ENCODE results near the gene CMTR2. TPM values are rescaled to one million over a fixed set of nuclear protein-coding genes. Genes with fewer than 3 reads are reported as not detected.

The CMTR2 gene
- total and polyA plus RNA-seq, 2 donors (not counting 1 experiment from before 2014, with no cell fraction given), result 10.1 to 41.3 TPM

DNA sequence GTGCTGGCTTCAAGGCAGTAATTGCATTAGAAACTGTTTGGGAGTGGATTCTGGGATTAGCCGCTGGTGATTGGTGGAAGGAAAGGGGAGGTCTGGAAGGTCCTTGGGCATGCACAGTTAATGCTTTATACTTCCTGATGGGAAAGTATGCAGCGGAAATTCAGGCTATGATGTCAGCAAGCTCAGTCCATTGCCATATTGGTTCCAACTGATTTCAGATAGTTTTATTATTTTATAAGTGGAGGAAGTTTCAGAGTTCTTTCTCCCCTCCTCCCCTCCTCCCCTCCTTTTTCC is 8.1 kb upstream of the CMTR2 start:
- 100% methylated on average over 1 of the region's 2 CpGs for WGBS (ENCODE audit: insufficient coverage)
- no peak overlapping the region for H3K4me2 ChIP-seq (replicated peaks; ENCODE audit: low read depth, low read length, poor library complexity, severe bottlenecking)
- H3K4me3 ChIP-seq (ENCODE audit: control extremely low read depth in 1 of 5, extremely low read depth in 1 of 5, insufficient read depth in 1 of 5, low read depth in 2 of 5, low read length in 4 of 5), result no peak overlapping the region
- Mint-ChIP-seq H3K4me3 (no peak overlapping the region), H3K4me1 (no peaks in the 10 kb centered on the region), H3K27ac (no peak overlapping the region), H3K9me3 (ENCODE audit: insufficient read depth) (no peaks in the 10 kb centered on the region), H3K27me3 (peaks cover 41% of the 10 kb centered on the region)
- intact Hi-C loops (cut with micrococcal nuclease), result no loop called here
- DNase-seq, result no peak
- H3K27me3 ChIP-seq (replicated peaks in 1 of 4; ENCODE audit: control extremely low read depth in 1 of 4, control insufficient read depth in 3 of 4, insufficient read depth in 4 of 4, low read length in 3 of 4), result peaks cover 0 to 19% (median 11%) of the 10 kb centered on the region in 4 experiments
- H4K20me1 ChIP-seq (ENCODE audit: control insufficient read depth, insufficient read depth, low read length, poor library complexity, severe bottlenecking), result no peaks in the 10 kb centered on the region
- TF ChIP-seq EZH2 (IDR thresholded peaks at IDR 0.05; ENCODE audit: borderline replicate concordance, insufficient read depth, low read depth, low read length, poor library complexity, severe bottlenecking), result no peak
- TF ChIP-seq, protein P1, sequence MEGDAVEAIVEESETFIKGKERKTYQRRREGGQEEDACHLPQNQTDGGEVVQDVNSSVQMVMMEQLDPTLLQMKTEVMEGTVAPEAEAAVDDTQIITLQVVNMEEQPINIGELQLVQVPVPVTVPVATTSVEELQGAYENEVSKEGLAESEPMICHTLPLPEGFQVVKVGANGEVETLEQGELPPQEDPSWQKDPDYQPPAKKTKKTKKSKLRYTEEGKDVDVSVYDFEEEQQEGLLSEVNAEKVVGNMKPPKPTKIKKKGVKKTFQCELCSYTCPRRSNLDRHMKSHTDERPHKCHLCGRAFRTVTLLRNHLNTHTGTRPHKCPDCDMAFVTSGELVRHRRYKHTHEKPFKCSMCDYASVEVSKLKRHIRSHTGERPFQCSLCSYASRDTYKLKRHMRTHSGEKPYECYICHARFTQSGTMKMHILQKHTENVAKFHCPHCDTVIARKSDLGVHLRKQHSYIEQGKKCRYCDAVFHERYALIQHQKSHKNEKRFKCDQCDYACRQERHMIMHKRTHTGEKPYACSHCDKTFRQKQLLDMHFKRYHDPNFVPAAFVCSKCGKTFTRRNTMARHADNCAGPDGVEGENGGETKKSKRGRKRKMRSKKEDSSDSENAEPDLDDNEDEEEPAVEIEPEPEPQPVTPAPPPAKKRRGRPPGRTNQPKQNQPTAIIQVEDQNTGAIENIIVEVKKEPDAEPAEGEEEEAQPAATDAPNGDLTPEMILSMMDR (IDR thresholded peaks at IDR 0.05), result no peak
- ATAC-seq (ENCODE audit: low read depth), result no peak
- H3K36me3 ChIP-seq (replicated peaks in 1 of 2; ENCODE audit: control extremely low read depth in 1 of 2, control insufficient read depth in 1 of 2, extremely low read depth in 1 of 2, insufficient read depth in 2 of 2, low read length in 1 of 2), result no peaks in the 10 kb centered on the region
- H3K27ac ChIP-seq (ENCODE audit: low read length in 2 of 2), result no peak overlapping the region
- no peaks in the 10 kb centered on the region for H3K4me1 ChIP-seq (ENCODE audit: control insufficient read depth in 2 of 2, insufficient read depth in 2 of 2, low read length in 2 of 2)
- no peaks in the 10 kb centered on the region for H3K79me2 ChIP-seq (ENCODE audit: control insufficient read depth, insufficient read depth, low read length)
- no peak overlapping the region for H3K9ac ChIP-seq (ENCODE audit: low read length)
- POLR2A ChIA-PET, result no interaction called here
- CTCF ChIA-PET, result no interaction called here
- H3K9me3 ChIP-seq (ENCODE audit: control extremely low read depth in 1 of 3, control insufficient read depth in 2 of 3, insufficient read depth in 1 of 3, low read length in 2 of 3), result peaks cover 0 to 2% (median 0%) of the 10 kb centered on the region in 3 donors
- H2AFZ ChIP-seq (ENCODE audit: insufficient read depth, low read depth, low read length, poor library complexity, severe bottlenecking), result no peak overlapping the region

DNA sequence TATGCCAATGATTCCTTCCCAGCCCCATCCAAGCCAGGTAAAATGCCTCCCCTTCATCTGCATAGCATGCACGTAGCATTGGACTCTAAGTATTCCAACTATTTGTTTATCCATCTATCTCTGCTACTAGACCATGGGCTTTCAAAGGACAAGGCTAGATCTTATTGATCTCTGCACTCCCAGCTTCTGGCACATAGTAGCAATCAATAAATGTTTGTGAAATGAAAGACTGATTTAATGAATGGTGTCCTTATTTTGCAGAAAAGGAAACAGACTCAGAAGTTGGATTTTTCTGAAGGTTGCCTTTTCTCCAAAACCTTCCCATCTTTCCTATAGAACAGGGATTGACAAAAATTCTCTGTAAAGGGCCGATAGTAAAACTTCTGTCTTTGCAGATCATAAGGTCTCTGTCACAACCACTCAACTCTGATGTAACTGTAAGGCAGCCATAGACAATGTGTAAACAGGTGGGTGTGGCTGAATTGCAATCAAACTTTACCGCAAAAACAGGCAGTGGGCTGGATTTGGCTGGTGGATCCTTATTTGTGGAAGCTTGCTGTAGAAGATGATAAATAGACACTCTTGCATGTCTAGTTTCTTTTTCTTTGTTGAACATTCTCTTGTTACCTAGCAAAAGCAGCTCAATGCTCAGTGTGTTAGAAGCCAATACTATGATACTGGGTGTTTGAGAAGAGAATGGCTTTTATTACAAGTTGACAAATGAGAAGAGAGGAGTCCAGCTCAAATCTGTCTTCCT is 7.6 kb upstream of the CMTR2 start:
- no peaks in the 10 kb centered on the region for H3K4me1 ChIP-seq (ENCODE audit: control insufficient read depth in 2 of 2, insufficient read depth in 2 of 2, low read length in 2 of 2)
- H3K9ac ChIP-seq (ENCODE audit: low read length), result no peak overlapping the region
- peaks cover 0 to 21% (median 11%) of the 10 kb centered on the region in 4 experiments for H3K27me3 ChIP-seq (replicated peaks in 1 of 4; ENCODE audit: control extremely low read depth in 1 of 4, control insufficient read depth in 3 of 4, insufficient read depth in 4 of 4, low read length in 3 of 4)
- CTCF ChIA-PET, result interaction anchor here (1.4 kb wide), 1 partner anchor 17 kb away, joined by 3 read pairs; no protein-coding TSS in a partner anchor
- ATAC-seq (ENCODE audit: low read depth), result no peak
- Mint-ChIP-seq H3K27ac (no peak overlapping the region), H3K4me1 (no peaks in the 10 kb centered on the region), H3K4me3 (no peak overlapping the region), H3K27me3 (peaks cover 46% of the 10 kb centered on the region), H3K9me3 (ENCODE audit: insufficient read depth) (no peaks in the 10 kb centered on the region)
- DNase-seq, result no peak
- intact Hi-C loops (cut with micrococcal nuclease), result no loop called here
- H3K79me2 ChIP-seq (ENCODE audit: control insufficient read depth, insufficient read depth, low read length), result no peaks in the 10 kb centered on the region
- POLR2A ChIA-PET, result no interaction called here
- H3K36me3 ChIP-seq (replicated peaks in 1 of 2; ENCODE audit: control extremely low read depth in 1 of 2, control insufficient read depth in 1 of 2, extremely low read depth in 1 of 2, insufficient read depth in 2 of 2, low read length in 1 of 2), result no peaks in the 10 kb centered on the region
- H3K9me3 ChIP-seq (ENCODE audit: control extremely low read depth in 1 of 3, control insufficient read depth in 2 of 3, insufficient read depth in 1 of 3, low read length in 2 of 3), result peaks cover 0 to 2% (median 0%) of the 10 kb centered on the region in 3 donors
- no peaks in the 10 kb centered on the region for H4K20me1 ChIP-seq (ENCODE audit: control insufficient read depth, insufficient read depth, low read length, poor library complexity, severe bottlenecking)
- no peak overlapping the region for H3K27ac ChIP-seq (ENCODE audit: low read length in 2 of 2)
- H2AFZ ChIP-seq (ENCODE audit: insufficient read depth, low read depth, low read length, poor library complexity, severe bottlenecking), result no peak overlapping the region
- no peak overlapping the region for H3K4me2 ChIP-seq (replicated peaks; ENCODE audit: low read depth, low read length, poor library complexity, severe bottlenecking)
- WGBS (ENCODE audit: insufficient coverage), result 71% methylated on average over 2 of the region's 3 CpGs
- no peak overlapping the region for H3K4me3 ChIP-seq (ENCODE audit: control extremely low read depth in 1 of 5, extremely low read depth in 1 of 5, insufficient read depth in 1 of 5, low read depth in 2 of 5, low read length in 4 of 5)
- TF ChIP-seq, protein P1 (IDR thresholded peaks at IDR 0.05), result no peak
- TF ChIP-seq EZH2 (IDR thresholded peaks at IDR 0.05; ENCODE audit: borderline replicate concordance, insufficient read depth, low read depth, low read length, poor library complexity, severe bottlenecking), result no peak

Measured in B cell (primary cell).